DMS153 (cell line): ENCODE data around the gene SH3GL2.
"Not testable (repeated sequence)": the region's sequence is repeated elsewhere in the genome, so short reads cannot be mapped to it uniquely, and the experiment has no call there.

Experiments
- DNase-seq: peaks from one replicate; lab custom pipeline; 2025; lab: John Stamatoyannopoulos, UW

SH3GL2 gene

GRCh38 chr9:17751486-17751885 is 172.6 kb downstream of the SH3GL2 start:
- no peak for DNase-seq

- DNase-seq: no peak
Observed at GRCh38 chr9:17752021-17752420, 173.2 kb downstream of the SH3GL2 start.

- no peak for DNase-seq
Observed at GRCh38 chr9:17757816-17758215, 178.9 kb downstream of the SH3GL2 start.

GRCh38 chr9:17760250-17760649 is 181.4 kb downstream of the SH3GL2 start:
- DNase-seq: no peak

- DNase-seq: no peak
Observed at GRCh38 chr9:17761984-17762676, 183.3 kb downstream of the SH3GL2 start.

GRCh38 chr9:17764306-17764705 is 185.4 kb downstream of the SH3GL2 start:
- no peak for DNase-seq

- DNase-seq: not testable (repeated sequence)
Observed at GRCh38 chr9:17765131-17765530, 186.3 kb downstream of the SH3GL2 start.

- DNase-seq: no peak
Observed at GRCh38 chr9:17772223-17772622, 193.4 kb downstream of the SH3GL2 start.

GRCh38 chr9:17775656-17776055 is 196.8 kb downstream of the SH3GL2 start:
- DNase-seq: no peak

- DNase-seq: no peak
Observed at GRCh38 chr9:17776735-17777134, 197.9 kb downstream of the SH3GL2 start.

GRCh38 chr9:17777465-17777864 is 198.6 kb downstream of the SH3GL2 start:
- DNase-seq: no peak

GRCh38 chr9:17782430-17783149 is 203.7 kb downstream of the SH3GL2 start:
- DNase-seq: no peak

GRCh38 chr9:17783227-17783626 is 204.4 kb downstream of the SH3GL2 start:
- DNase-seq: no peak

GRCh38 chr9:17789316-17789715 is 210.4 kb downstream of the SH3GL2 start:
- DNase-seq: no peak

- no peak for DNase-seq
Observed at GRCh38 chr9:17793713-17794622, 215.1 kb downstream of the SH3GL2 start.

GRCh38 chr9:17795744-17796143 is 216.9 kb downstream of the SH3GL2 start:
- no peak for DNase-seq

GRCh38 chr9:17799369-17799768 is 220.5 kb downstream of the SH3GL2 start:
- no peak for DNase-seq

GRCh38 chr9:17800418-17800817 is 221.6 kb downstream of the SH3GL2 start:
- DNase-seq: no peak

GRCh38 chr9:17802249-17802857 is 223.5 kb downstream of the SH3GL2 start:
- no peak for DNase-seq

GRCh38 chr9:17807613-17808282 is 228.9 kb downstream of the SH3GL2 start:
- DNase-seq: peak; percentile 59

- no peak for DNase-seq
Observed at GRCh38 chr9:17810317-17810716, 231.5 kb downstream of the SH3GL2 start.
